Activated T-helper 2 cell treated with anti-CD3 and anti-CD28 coated beads, Interferon-gamma antibody, Interleukin-2, Interleukin-4, amounts not matched to agents 10 μg/mL and 5 μg/mL and 100 μg/mL, durations not matched to agents 14 hours and 24 hours and 36 hours (primary cell): ENCODE measurements around the gene SLC35A2. TPM values are rescaled to one million over a fixed set of nuclear protein-coding genes. Genes with fewer than 3 reads are reported as not detected.
A peak's percentile ranks its signal among the peaks of the same experiment; 100 is the strongest.

Experiments used
- DNase-seq: peaks from one replicate; pipeline ENCODE4 v3.0.0; 2021; ENCODE audit warnings: low spot score
- H3K27ac Mint-ChIP-seq: one replicate; pipeline ENCODE4 v1.8.0; 2021; ENCODE audit warnings: mixed read lengths
- H3K27me3 Mint-ChIP-seq: one replicate; pipeline ENCODE4 v1.8.0; 2021; ENCODE audit warnings: low read depth, mixed read lengths
- H3K36me3 Mint-ChIP-seq: one replicate; pipeline ENCODE4 v1.8.0; 2021; ENCODE audit warnings: low read depth, mixed read lengths
- H3K4me1 Mint-ChIP-seq: one replicate; pipeline ENCODE4 v1.8.0; 2021; ENCODE audit warnings: low read depth, mixed read lengths
- H3K4me3 Mint-ChIP-seq: one replicate; pipeline ENCODE4 v1.8.0; 2021; ENCODE audit warnings: low read depth, mild to moderate bottlenecking, moderate library complexity, mixed read lengths
- H3K9me3 Mint-ChIP-seq: one replicate; pipeline ENCODE4 v1.8.0; 2021; ENCODE audit warnings: mixed read lengths
- intact Hi-C: fragments of 100-400 bp; cut with micrococcal nuclease; formaldehyde crosslinking; loops from one replicate; pipeline ENCODE4 v1.15.1; 2023
- total RNA-seq: library from RNA; stranded (reverse); gene quantifications from 2 replicates; pipeline ENCODE4 v1.2.3, GENCODE V29; 2022

SLC35A2 gene
- total RNA-seq, 1 donor from 2014 or later = 21.9 TPM

GRCh38 chrX:48905090-48905790 lies 6.2 kb downstream of the SLC35A2 start:
- no peak overlapping the region for H3K27ac Mint-ChIP-seq
- no peaks in the 10 kb centered on the region for H3K4me1 Mint-ChIP-seq
- intact Hi-C loops = no loop called here

GRCh38 chrX:48904626-48905025 lies 6.8 kb downstream of the SLC35A2 start:
- intact Hi-C loops = no loop called here
- Mint-ChIP-seq H3K27me3 (no peaks in the 10 kb centered on the region), H3K4me1 (no peaks in the 10 kb centered on the region), H3K36me3 (peaks cover 42% of the 10 kb centered on the region), H3K9me3 (no peaks in the 10 kb centered on the region), H3K27ac (no peak overlapping the region), H3K4me3 (no peak overlapping the region)
- no peak for DNase-seq

More at GRCh38 chrX:48905090-48905790, 6.2 kb downstream of the SLC35A2 start:
- Mint-ChIP-seq H3K36me3 (peaks cover 40% of the 10 kb centered on the region), H3K4me3 (no peak overlapping the region), H3K27me3 (no peaks in the 10 kb centered on the region), H3K9me3 (no peaks in the 10 kb centered on the region)
- no peak for DNase-seq

GRCh38 chrX:48904180-48904579 lies 7.3 kb downstream of the SLC35A2 start:
- H3K27ac Mint-ChIP-seq = no peak overlapping the region
- intact Hi-C loops = no loop called here
- no peak overlapping the region for H3K4me3 Mint-ChIP-seq
- no peak for DNase-seq
- no peaks in the 10 kb centered on the region for H3K4me1 Mint-ChIP-seq
- no peaks in the 10 kb centered on the region for H3K9me3 Mint-ChIP-seq
- no peaks in the 10 kb centered on the region for H3K27me3 Mint-ChIP-seq
- H3K36me3 Mint-ChIP-seq = peaks cover 43% of the 10 kb centered on the region

DNA sequence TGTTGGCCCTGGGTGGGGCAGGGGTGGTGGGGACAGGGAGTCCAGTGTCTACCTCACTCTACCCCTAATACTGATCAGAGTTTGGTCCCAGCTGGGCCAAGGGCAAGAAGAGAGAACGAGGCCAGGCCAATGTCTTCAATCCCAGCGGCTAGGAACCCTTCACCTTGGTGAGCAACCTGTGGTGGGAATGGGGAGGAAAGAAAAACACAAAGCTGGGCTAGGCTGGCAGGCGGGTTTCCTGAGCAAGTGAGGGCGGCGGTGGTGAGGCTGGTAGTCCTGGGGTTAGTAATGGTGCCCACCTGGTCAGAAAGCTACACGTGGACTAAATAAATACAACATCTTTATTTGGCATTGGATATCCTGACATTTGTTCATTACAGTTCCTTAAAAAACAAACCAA lies 8.2 kb downstream of the SLC35A2 start:
- no peak overlapping the region for H3K4me3 Mint-ChIP-seq
- no peak overlapping the region for H3K27ac Mint-ChIP-seq
- H3K9me3 Mint-ChIP-seq = no peaks in the 10 kb centered on the region
- H3K36me3 Mint-ChIP-seq = peaks cover 43% of the 10 kb centered on the region
- H3K27me3 Mint-ChIP-seq = no peaks in the 10 kb centered on the region
- peaks cover 1% of the 10 kb centered on the region for H3K4me1 Mint-ChIP-seq
- no peak for DNase-seq
- intact Hi-C loops = no loop called here

- Mint-ChIP-seq H3K4me3 (no peak overlapping the region), H3K27me3 (no peaks in the 10 kb centered on the region)
- intact Hi-C loops = no loop called here
These were observed 8.7 kb downstream of the SLC35A2 start for GRCh38 chrX:48902776-48903175.

GRCh38 chrX:48902135-48902534 lies 9.3 kb downstream of the SLC35A2 start:
- intact Hi-C loops = no loop called here
- no peak overlapping the region for H3K27ac Mint-ChIP-seq
- H3K36me3 Mint-ChIP-seq = peaks cover 51% of the 10 kb centered on the region
- no peak overlapping the region for H3K4me3 Mint-ChIP-seq
- no peaks in the 10 kb centered on the region for H3K27me3 Mint-ChIP-seq
- no peaks in the 10 kb centered on the region for H3K9me3 Mint-ChIP-seq
- H3K4me1 Mint-ChIP-seq = peaks cover 1% of the 10 kb centered on the region
- DNase-seq = no peak

More at GRCh38 chrX:48902776-48903175, 8.7 kb downstream of the SLC35A2 start:
- Mint-ChIP-seq H3K36me3 (peaks cover 46% of the 10 kb centered on the region), H3K27ac (no peak overlapping the region), H3K4me1 (peaks cover 1% of the 10 kb centered on the region), H3K9me3 (no peaks in the 10 kb centered on the region)
- no peak for DNase-seq

- no peak overlapping the region for H3K27ac Mint-ChIP-seq
- intact Hi-C loops = no loop called here
- H3K4me1 Mint-ChIP-seq = peaks cover 8% of the 10 kb centered on the region
- no peak overlapping the region for H3K4me3 Mint-ChIP-seq
- H3K9me3 Mint-ChIP-seq = no peaks in the 10 kb centered on the region
- peaks cover 51% of the 10 kb centered on the region for H3K36me3 Mint-ChIP-seq
- no peaks in the 10 kb centered on the region for H3K27me3 Mint-ChIP-seq
- no peak for DNase-seq
These were observed 10.4 kb downstream of the SLC35A2 start for GRCh38 chrX:48901069-48901468.

DNA sequence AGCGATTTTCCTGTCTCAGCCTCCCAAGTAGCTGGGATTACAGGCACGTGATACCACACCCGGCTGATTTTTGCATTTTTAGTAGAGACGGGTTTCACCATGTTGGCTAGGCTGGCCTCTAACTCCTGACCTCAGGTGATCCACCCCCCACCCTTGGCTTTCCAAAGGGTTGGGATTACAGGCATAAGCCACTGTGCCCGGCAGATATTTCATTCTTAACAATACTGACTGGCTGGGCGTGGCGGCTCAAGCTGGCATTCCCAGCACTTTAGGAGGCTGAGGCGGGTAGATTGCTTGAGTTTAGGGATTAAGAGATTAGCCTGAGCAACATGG lies 12.4 kb downstream of the SLC35A2 start:
- Mint-ChIP-seq H3K27ac (no peak overlapping the region), H3K36me3 (peaks cover 48% of the 10 kb centered on the region), H3K27me3 (no peaks in the 10 kb centered on the region), H3K4me1 (peaks cover 13% of the 10 kb centered on the region), H3K9me3 (no peaks in the 10 kb centered on the region), H3K4me3 (peak overlapping the region; percentile 30)
- intact Hi-C loops = loop anchor here (5.0 kb wide), 2 partner anchors 58 to 97 kb away; partner anchors contain the start of genes HDAC6 and OTUD5
- DNase-seq = no peak

DNA sequence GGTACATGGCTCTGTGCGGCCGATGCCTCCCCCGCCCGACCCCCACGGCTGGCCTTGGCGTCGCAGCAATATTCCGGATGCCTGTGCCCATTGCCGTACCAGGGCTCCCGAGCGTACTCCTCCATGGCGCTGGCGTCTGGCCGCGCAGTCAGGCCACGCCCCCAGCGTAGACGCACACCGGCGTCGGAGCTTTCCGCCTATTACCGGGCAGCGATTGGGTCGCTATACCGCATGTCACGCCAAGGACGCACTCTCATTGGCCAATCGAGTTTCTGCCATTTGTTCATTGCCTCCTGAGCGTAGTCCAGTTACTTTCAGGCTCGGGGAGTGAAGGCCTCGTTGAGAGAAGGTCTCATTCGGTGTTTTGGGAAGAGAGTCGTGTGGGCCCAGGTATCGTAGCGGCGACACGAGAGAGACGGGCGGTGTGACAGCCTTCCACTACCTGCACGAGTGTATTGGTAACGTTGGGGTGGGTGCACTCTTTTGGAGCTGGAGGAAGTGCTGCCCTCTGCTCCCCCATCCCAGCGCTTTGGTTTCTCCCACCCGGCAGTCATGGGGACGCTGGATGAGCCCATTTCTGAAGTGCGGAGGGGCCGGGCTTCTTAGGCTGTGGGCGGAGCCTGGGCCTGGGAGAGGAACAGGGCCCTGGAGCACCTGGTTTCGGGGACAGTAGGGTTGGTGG lies 13.7 kb downstream of the SLC35A2 start, which contains the start of the genes PQBP1 and TIMM17B:
PQBP1 (plus strand) TSS at position 306 of the 682 bp plus-strand sequence. CDS start 580 bp downstream, outside the sequence.
TIMM17B (minus strand) TSS at position 144 of the 682 bp plus-strand sequence; CDS start at position 125, 19 bp downstream.
- intact Hi-C loops = loop anchor here (1.0 to 5.0 kb wide), 4 partner anchors 22 to 146 kb away; partner anchors contain the start of genes HDAC6, OTUD5, PIM2 and TFE3
- Mint-ChIP-seq H3K4me1 (peaks cover 14% of the 10 kb centered on the region), H3K27me3 (no peaks in the 10 kb centered on the region), H3K9me3 (no peaks in the 10 kb centered on the region), H3K4me3 (peak within 1 kb of the TSS; percentile 97), H3K27ac (peak within 1 kb of the TSS; percentile 100), H3K36me3 (peaks cover 36% of the 10 kb centered on the region)
- DNase-seq = peak; percentile 85

DNA sequence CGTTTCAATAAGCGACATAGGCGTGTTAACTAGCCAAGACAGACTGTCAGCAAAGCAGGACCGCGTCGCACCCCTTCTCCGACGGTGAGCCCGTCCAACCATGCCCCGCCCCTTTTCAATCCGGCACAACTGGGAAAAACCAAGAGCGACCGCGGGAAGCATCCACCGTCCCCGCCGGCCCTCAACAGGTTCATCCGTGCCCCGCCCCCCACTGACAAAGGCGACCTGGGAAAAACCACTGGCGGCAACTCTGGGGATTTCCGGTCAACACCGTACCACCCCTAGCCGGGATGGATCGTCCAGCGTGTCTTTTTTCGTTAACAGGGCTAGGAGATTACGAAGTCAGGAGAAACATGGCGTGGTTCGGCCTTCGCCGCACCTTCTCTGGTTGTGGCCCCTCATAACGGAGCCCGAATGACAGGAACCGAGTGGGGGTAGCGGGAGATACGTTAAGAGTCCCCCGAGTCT lies 14.3 kb downstream of the SLC35A2 start:
- peak overlapping the region; percentile 100 for H3K27ac Mint-ChIP-seq
- peak overlapping the region; percentile 97 for H3K4me3 Mint-ChIP-seq
- H3K27me3 Mint-ChIP-seq = no peaks in the 10 kb centered on the region
- intact Hi-C loops = loop anchor here (1.0 to 5.0 kb wide), 4 partner anchors 22 to 146 kb away; partner anchors contain the start of genes HDAC6, OTUD5, PIM2 and TFE3
- peaks cover 14% of the 10 kb centered on the region for H3K4me1 Mint-ChIP-seq
- peak; percentile 46 for DNase-seq
- H3K36me3 Mint-ChIP-seq = peaks cover 31% of the 10 kb centered on the region
- H3K9me3 Mint-ChIP-seq = no peaks in the 10 kb centered on the region

GRCh38 chrX:48896611-48897011 lies 14.8 kb downstream of the SLC35A2 start:
- Mint-ChIP-seq H3K27me3 (no peaks in the 10 kb centered on the region), H3K9me3 (no peaks in the 10 kb centered on the region)

DNA sequence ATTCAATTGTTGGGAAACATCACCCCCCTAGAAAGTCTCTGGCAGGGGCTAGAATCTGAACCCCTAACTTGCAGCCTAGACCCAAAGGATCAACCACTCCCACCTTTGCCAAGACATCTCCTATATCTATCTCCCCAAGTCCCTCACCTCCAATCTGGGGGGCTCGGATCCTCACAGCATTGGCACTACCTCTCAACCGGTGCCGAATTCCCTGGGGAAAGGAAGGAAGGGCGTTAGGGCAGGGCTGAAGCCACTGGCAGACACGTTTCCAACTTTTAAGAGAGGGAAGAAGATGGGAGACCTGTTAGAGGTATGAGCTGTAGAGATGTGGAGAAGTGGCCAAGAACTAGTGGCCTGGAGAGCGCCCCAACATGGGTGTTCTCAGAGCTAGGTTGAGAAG lies 16.6 kb downstream of the SLC35A2 start:
- Mint-ChIP-seq H3K27me3 (no peaks in the 10 kb centered on the region), H3K36me3 (peaks cover 18% of the 10 kb centered on the region), H3K4me1 (peaks cover 23% of the 10 kb centered on the region), H3K27ac (no peak overlapping the region), H3K9me3 (no peaks in the 10 kb centered on the region), H3K4me3 (peak overlapping the region; percentile 46)
- DNase-seq = no peak
- intact Hi-C loops = loop anchor here (5.0 kb wide), 2 partner anchors 62 to 93 kb away; partner anchors contain the start of genes HDAC6 and OTUD5

More at GRCh38 chrX:48896611-48897011, 14.8 kb downstream of the SLC35A2 start:
- peak overlapping the region; percentile 100 for H3K27ac Mint-ChIP-seq
- intact Hi-C loops = loop anchor here (1.0 to 5.0 kb wide), 4 partner anchors 23 to 147 kb away; partner anchors contain the start of genes HDAC6, OTUD5, PIM2 and TFE3
- DNase-seq = no peak
- H3K4me3 Mint-ChIP-seq = peak overlapping the region; percentile 97
- H3K4me1 Mint-ChIP-seq = peaks cover 14% of the 10 kb centered on the region
- peaks cover 26% of the 10 kb centered on the region for H3K36me3 Mint-ChIP-seq
